ENCODE measurements around the gene ZRANB1.

Gene ZRANB1

DNA sequence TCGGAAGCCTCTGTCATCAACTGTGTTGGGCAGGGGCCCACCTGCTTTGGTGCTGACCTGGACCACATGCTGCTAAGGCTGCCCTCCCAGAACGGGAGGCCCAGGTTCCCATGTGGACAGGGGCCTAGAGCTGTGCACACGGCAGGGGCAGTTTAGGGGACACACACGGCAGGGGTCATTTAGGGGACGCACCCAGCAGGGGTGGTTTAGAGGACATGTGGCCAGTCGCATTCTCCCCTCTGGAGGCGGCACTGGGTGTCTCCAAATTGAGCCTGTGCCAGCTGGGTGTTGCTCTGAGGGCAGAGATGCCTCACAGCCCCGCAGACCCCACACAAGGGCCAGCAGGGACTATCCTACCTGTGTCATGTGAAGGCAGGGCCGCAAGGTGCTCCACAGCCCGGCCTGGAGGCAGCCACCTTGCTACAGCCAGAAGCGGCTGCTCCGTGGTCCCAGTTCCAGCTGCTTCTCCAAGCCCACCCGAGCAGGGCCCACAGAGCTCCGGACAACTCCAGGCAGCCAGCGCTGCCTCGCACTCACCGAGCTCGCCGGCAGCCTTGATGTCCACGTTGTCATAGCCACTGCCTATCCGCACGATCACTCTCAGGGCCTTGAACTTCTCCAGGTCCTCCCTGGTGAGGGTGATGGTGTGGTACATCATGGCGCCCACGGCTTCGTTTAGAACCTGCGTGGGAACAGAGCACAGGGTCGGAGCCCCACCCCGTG, 60.7 kb downstream of the ZRANB1 start:
- Histone ChIP-seq H3K9ac (ENCODE audit: low read length in 5 of 5) (no peak overlapping the region), H3K36me3 (ENCODE audit: control insufficient read depth in 5 of 5, insufficient read depth in 5 of 5, low read length in 5 of 5) (peaks cover 0 to 80% (median 46%) of the 10 kb centered on the region in 5 donors), H3K27me3 (ENCODE audit: control insufficient read depth in 5 of 5, insufficient read depth in 4 of 5, low read length in 5 of 5) (no peaks in the 10 kb centered on the region), H3K9me3 (ENCODE audit: control insufficient read depth in 5 of 5, low read length in 5 of 5) (no peaks in the 10 kb centered on the region), H3K4me3 (ENCODE audit: low read depth in 1 of 5, low read length in 5 of 5) (no peak overlapping the region), H3K4me1 (ENCODE audit: control insufficient read depth in 5 of 5, insufficient read depth in 5 of 5, low read length in 5 of 5) (peaks cover 9 to 41% (median 29%) of the 10 kb centered on the region in 5 donors), H3K27ac (ENCODE audit: low read depth, low read length) (no peak overlapping the region)

- peaks cover 9 to 43% (median 31%) of the 10 kb centered on the region in 5 donors for H3K4me1 ChIP-seq (ENCODE audit: control insufficient read depth in 5 of 5, insufficient read depth in 5 of 5, low read length in 5 of 5)
- H3K4me3 ChIP-seq (ENCODE audit: low read depth in 1 of 5, low read length in 5 of 5) = no peak overlapping the region
- no peaks in the 10 kb centered on the region for H3K27me3 ChIP-seq (ENCODE audit: control insufficient read depth in 5 of 5, insufficient read depth in 4 of 5, low read length in 5 of 5)
- H3K36me3 ChIP-seq (ENCODE audit: control insufficient read depth in 5 of 5, insufficient read depth in 5 of 5, low read length in 5 of 5) = peaks cover 0 to 75% (median 41%) of the 10 kb centered on the region in 5 donors
- no peak overlapping the region for H3K27ac ChIP-seq (ENCODE audit: low read depth, low read length)
- H3K9ac ChIP-seq (ENCODE audit: low read length in 5 of 5) = no peak overlapping the region
- H3K9me3 ChIP-seq (ENCODE audit: control insufficient read depth in 5 of 5, low read length in 5 of 5) = no peaks in the 10 kb centered on the region
Measured at GRCh38 chr10:125003146-125003900, 61.4 kb downstream of the ZRANB1 start.

DNA sequence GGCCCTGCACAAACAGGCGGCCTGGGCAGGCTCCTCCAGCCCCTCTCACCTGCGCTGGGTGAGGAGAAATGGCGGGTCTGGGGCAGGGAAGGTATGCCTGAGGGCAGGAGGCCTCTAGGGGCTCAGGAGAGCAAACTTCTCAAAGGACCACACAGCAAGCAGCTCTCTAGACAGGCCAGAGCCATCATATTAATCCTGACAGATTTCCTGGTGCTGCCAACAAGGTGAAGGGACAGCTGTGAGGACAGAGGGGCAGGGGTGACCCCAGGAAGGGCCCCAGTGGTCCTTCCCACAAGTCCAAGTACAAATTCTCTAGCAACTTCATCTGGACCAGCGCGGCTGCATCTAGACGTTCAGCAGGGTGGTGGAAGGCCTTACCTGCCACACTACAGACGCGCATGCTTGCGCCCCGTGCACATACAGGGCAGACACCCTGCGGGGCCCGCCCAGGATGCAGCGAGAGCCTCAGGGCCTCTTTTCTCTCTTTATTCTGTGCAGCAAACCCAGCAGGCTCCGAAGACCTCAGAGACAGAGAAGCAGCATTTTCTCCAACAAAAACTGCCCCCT, 62.1 kb downstream of the ZRANB1 start:
- H3K4me1 ChIP-seq (ENCODE audit: control insufficient read depth in 5 of 5, insufficient read depth in 5 of 5, low read length in 5 of 5) = peaks cover 9 to 39% (median 28%) of the 10 kb centered on the region in 5 donors
- no peak overlapping the region for H3K27ac ChIP-seq (ENCODE audit: low read depth, low read length)
- no peak overlapping the region for H3K4me3 ChIP-seq (ENCODE audit: low read depth in 1 of 5, low read length in 5 of 5)

GRCh38 chr10:125004571-125005311, 62.8 kb downstream of the ZRANB1 start:
- Histone ChIP-seq H3K4me3 (ENCODE audit: low read depth in 1 of 5, low read length in 5 of 5) (no peak overlapping the region), H3K9ac (ENCODE audit: low read length in 5 of 5) (no peak overlapping the region), H3K36me3 (ENCODE audit: control insufficient read depth in 5 of 5, insufficient read depth in 5 of 5, low read length in 5 of 5) (peaks cover 0 to 67% (median 39%) of the 10 kb centered on the region in 5 donors), H3K27ac (ENCODE audit: low read depth, low read length) (no peak overlapping the region), H3K9me3 (ENCODE audit: control insufficient read depth in 5 of 5, low read length in 5 of 5) (no peaks in the 10 kb centered on the region), H3K4me1 (ENCODE audit: control insufficient read depth in 5 of 5, insufficient read depth in 5 of 5, low read length in 5 of 5) (peaks cover 4 to 31% (median 21%) of the 10 kb centered on the region in 5 donors), H3K27me3 (ENCODE audit: control insufficient read depth in 5 of 5, insufficient read depth in 4 of 5, low read length in 5 of 5) (no peaks in the 10 kb centered on the region)

More for the DNA sequence above, 62.1 kb downstream of the ZRANB1 start:
- no peaks in the 10 kb centered on the region for H3K27me3 ChIP-seq (ENCODE audit: control insufficient read depth in 5 of 5, insufficient read depth in 4 of 5, low read length in 5 of 5)
- no peak overlapping the region for H3K9ac ChIP-seq (ENCODE audit: low read length in 5 of 5)
- peaks cover 0 to 70% (median 41%) of the 10 kb centered on the region in 5 donors for H3K36me3 ChIP-seq (ENCODE audit: control insufficient read depth in 5 of 5, insufficient read depth in 5 of 5, low read length in 5 of 5)
- no peaks in the 10 kb centered on the region for H3K9me3 ChIP-seq (ENCODE audit: control insufficient read depth in 5 of 5, low read length in 5 of 5)

DNA sequence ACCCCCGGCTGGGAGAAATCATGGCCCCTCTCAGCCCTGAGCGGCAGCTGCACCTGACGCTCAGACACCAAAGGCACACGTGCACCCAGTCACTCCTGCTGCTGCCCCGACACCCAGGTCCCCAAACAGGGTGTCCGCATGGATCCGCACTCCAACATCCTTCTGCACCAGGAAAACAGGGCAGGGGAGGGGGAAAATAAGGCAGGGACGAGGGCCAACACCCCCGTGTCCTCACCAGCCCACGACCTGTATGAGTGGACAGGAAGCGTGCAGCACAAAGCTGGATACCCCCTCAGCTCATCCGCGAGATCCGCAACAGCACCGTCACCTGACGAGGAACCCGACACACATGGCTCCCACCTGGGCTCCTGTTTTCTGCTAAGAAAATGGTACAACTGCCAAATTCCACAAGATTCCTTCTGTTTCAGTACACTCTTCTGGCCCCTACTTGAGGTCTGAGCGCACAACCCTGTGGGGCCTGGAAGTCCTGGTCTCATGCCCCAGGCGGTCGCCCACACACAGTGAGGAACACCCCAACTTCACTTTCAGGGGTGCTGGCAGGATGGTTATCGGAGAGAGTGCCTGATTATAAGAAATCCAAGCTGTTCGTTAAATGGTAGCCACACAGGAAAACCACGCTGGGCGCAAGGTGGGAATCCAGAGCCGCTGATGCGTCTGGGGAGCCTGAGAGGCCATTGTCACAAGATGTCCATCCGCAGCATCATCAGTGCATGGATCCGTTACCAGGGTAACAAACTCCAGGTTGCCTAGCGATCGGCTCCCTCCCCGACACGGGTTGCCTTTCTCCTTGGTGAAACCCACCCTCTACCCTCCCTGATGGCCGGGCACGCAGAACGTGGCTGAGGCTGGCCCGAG, 63.6 kb downstream of the ZRANB1 start:
- H3K4me1 ChIP-seq (ENCODE audit: control insufficient read depth in 5 of 5, insufficient read depth in 5 of 5, low read length in 5 of 5) = peaks cover 0 to 23% (median 14%) of the 10 kb centered on the region in 5 donors
- peaks cover 0 to 59% (median 33%) of the 10 kb centered on the region in 5 donors for H3K36me3 ChIP-seq (ENCODE audit: control insufficient read depth in 5 of 5, insufficient read depth in 5 of 5, low read length in 5 of 5)
- no peak overlapping the region for H3K9ac ChIP-seq (ENCODE audit: low read length in 5 of 5)

GRCh38 chr10:125006188-125006680, 64.3 kb downstream of the ZRANB1 start:
- peaks cover 0 to 52% (median 29%) of the 10 kb centered on the region in 5 donors for H3K36me3 ChIP-seq (ENCODE audit: control insufficient read depth in 5 of 5, insufficient read depth in 5 of 5, low read length in 5 of 5)
- no peak overlapping the region for H3K4me3 ChIP-seq (ENCODE audit: low read depth in 1 of 5, low read length in 5 of 5)
- no peak overlapping the region for H3K27ac ChIP-seq (ENCODE audit: low read depth, low read length)
- no peaks in the 10 kb centered on the region for H3K9me3 ChIP-seq (ENCODE audit: control insufficient read depth in 5 of 5, low read length in 5 of 5)
- peaks cover 0 to 23% (median 12%) of the 10 kb centered on the region in 5 donors for H3K4me1 ChIP-seq (ENCODE audit: control insufficient read depth in 5 of 5, insufficient read depth in 5 of 5, low read length in 5 of 5)
- no peak overlapping the region for H3K9ac ChIP-seq (ENCODE audit: low read length in 5 of 5)
- no peaks in the 10 kb centered on the region for H3K27me3 ChIP-seq (ENCODE audit: control insufficient read depth in 5 of 5, insufficient read depth in 4 of 5, low read length in 5 of 5)

More for the DNA sequence above, 63.6 kb downstream of the ZRANB1 start:
- Histone ChIP-seq H3K27me3 (ENCODE audit: control insufficient read depth in 5 of 5, insufficient read depth in 4 of 5, low read length in 5 of 5) (no peaks in the 10 kb centered on the region), H3K9me3 (ENCODE audit: control insufficient read depth in 5 of 5, low read length in 5 of 5) (no peaks in the 10 kb centered on the region), H3K27ac (ENCODE audit: low read depth, low read length) (no peak overlapping the region), H3K4me3 (ENCODE audit: low read depth in 1 of 5, low read length in 5 of 5) (no peak overlapping the region)

DNA sequence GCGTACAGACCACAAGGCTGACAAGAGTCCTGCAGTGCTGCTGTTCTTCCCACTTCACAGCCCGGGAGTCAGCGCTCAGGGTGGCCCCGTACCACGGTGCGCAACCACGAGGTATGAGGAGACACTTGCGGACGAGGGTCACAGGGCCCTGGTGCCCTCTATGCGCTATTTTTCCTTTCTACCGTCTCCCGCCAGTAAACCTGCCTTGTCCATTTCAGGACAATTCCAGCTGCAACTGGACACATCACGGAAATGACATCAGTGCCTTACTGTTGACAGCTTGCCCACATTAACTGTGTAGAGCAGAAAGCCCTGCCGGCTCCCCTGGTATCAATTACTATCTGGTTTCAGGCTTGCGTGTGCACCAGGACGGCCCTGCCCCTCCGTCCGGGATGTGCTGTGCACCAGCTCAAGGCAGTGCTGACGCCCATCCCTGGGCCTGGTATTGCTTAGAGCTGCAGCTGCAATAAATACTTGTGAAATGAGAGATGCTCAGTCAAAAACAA, 65.1 kb downstream of the ZRANB1 start:
- peaks cover 0 to 28% (median 12%) of the 10 kb centered on the region in 5 donors for H3K4me1 ChIP-seq (ENCODE audit: control insufficient read depth in 5 of 5, insufficient read depth in 5 of 5, low read length in 5 of 5)
- no peak overlapping the region for H3K9ac ChIP-seq (ENCODE audit: low read length in 5 of 5)
- H3K36me3 ChIP-seq (ENCODE audit: control insufficient read depth in 5 of 5, insufficient read depth in 5 of 5, low read length in 5 of 5) = peaks cover 0 to 48% (median 26%) of the 10 kb centered on the region in 5 donors
- H3K27ac ChIP-seq (ENCODE audit: low read depth, low read length) = no peak overlapping the region
- H3K9me3 ChIP-seq (ENCODE audit: control insufficient read depth in 5 of 5, low read length in 5 of 5) = no peaks in the 10 kb centered on the region
- H3K4me3 ChIP-seq (ENCODE audit: low read depth in 1 of 5, low read length in 5 of 5) = no peak overlapping the region
- H3K27me3 ChIP-seq (ENCODE audit: control insufficient read depth in 5 of 5, insufficient read depth in 4 of 5, low read length in 5 of 5) = no peaks in the 10 kb centered on the region

DNA sequence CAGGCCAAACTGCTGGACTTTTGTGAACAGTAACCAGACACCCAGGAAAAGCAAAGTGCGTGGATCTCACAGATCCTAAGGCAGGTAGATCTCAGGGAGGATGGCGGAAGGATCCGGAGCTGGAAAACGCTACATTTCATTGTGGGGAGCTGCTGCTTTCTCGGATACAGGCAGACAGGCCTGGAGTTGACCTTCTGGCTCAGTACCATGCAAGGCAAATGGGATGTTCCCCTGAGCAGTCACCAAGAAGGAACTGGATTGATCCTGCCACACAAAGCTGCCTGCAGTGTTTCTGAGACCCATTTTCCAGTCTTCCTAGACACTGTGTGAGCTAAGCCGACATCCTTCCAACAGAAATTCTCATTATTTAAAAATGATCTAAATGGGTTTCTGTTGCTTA, 65.5 kb downstream of the ZRANB1 start:
- Histone ChIP-seq H3K36me3 (ENCODE audit: control insufficient read depth in 5 of 5, insufficient read depth in 5 of 5, low read length in 5 of 5) (peaks cover 0 to 48% (median 26%) of the 10 kb centered on the region in 5 donors), H3K9me3 (ENCODE audit: control insufficient read depth in 5 of 5, low read length in 5 of 5) (no peaks in the 10 kb centered on the region), H3K4me1 (ENCODE audit: control insufficient read depth in 5 of 5, insufficient read depth in 5 of 5, low read length in 5 of 5) (peaks cover 0 to 30% (median 12%) of the 10 kb centered on the region in 5 donors), H3K9ac (ENCODE audit: low read length in 5 of 5) (no peak overlapping the region), H3K4me3 (ENCODE audit: low read depth in 1 of 5, low read length in 5 of 5) (no peak overlapping the region), H3K27ac (ENCODE audit: low read depth, low read length) (no peak overlapping the region), H3K27me3 (ENCODE audit: control insufficient read depth in 5 of 5, insufficient read depth in 4 of 5, low read length in 5 of 5) (no peaks in the 10 kb centered on the region)
